SH-SY5Y (cell line): Measurements from ENCODE around the gene TCF4.
A peak's percentile ranks its signal among the peaks of the same experiment; 100 is the strongest.

Source experiments
- GATA2 ChIP-seq: IDR thresholded peaks from 2 replicates; pipeline ENCODE4 v1.6.1; 2011; ENCODE audit warnings: mild to moderate bottlenecking, low read depth, low read length
- GATA3 ChIP-seq: IDR thresholded peaks from 2 replicates; pipeline ENCODE4 v1.6.1; 2011; ENCODE audit warnings: low read depth, mild to moderate bottlenecking, low read length, moderate library complexity

The TCF4 gene

GRCh38 chr18:55240978-55241377 lies 347.0 kb downstream of the TCF4 start:
- TF ChIP-seq GATA3: no peak
- TF ChIP-seq GATA2: no peak

GRCh38 chr18:55239740-55240139 lies 348.3 kb downstream of the TCF4 start:
- TF ChIP-seq GATA3 (peak; percentile 56), GATA2 (no peak; the same call in 1 of the 2 replicates)

GRCh38 chr18:55237660-55238059 lies 350.3 kb downstream of the TCF4 start:
- TF ChIP-seq GATA3: no peak
- no peak for TF ChIP-seq GATA2

- no peak for TF ChIP-seq GATA3
- no peak for TF ChIP-seq GATA2
Measured at GRCh38 chr18:55236150-55236931, 351.7 kb downstream of the TCF4 start.

GRCh38 chr18:55235094-55235461 lies 352.9 kb downstream of the TCF4 start:
- TF ChIP-seq GATA2 (no peak), GATA3 (no peak)

- TF ChIP-seq GATA3 (no peak), GATA2 (peak; percentile 52; the same call in 1 of the 2 replicates)
Measured at GRCh38 chr18:55234366-55235093, 353.5 kb downstream of the TCF4 start.

- TF ChIP-seq GATA2: no peak
- no peak for TF ChIP-seq GATA3
Measured at GRCh38 chr18:55233857-55234256, 354.1 kb downstream of the TCF4 start.

- TF ChIP-seq GATA3: no peak
- TF ChIP-seq GATA2: no peak
Measured at GRCh38 chr18:55232506-55232905, 355.5 kb downstream of the TCF4 start.

GRCh38 chr18:55229682-55230081 lies 358.3 kb downstream of the TCF4 start:
- no peak for TF ChIP-seq GATA2
- no peak for TF ChIP-seq GATA3

GRCh38 chr18:55228707-55229106 lies 359.3 kb downstream of the TCF4 start:
- TF ChIP-seq GATA3: no peak
- TF ChIP-seq GATA2: no peak

GRCh38 chr18:55228191-55228590 lies 359.8 kb downstream of the TCF4 start:
- TF ChIP-seq GATA3 (no peak), GATA2 (no peak)

GRCh38 chr18:55227771-55228170 lies 360.2 kb downstream of the TCF4 start:
- no peak for TF ChIP-seq GATA3
- TF ChIP-seq GATA2: no peak

GRCh38 chr18:55226044-55226443 lies 361.9 kb downstream of the TCF4 start:
- TF ChIP-seq GATA2 (no peak), GATA3 (no peak)

- no peak for TF ChIP-seq GATA2
- TF ChIP-seq GATA3: no peak
Measured at GRCh38 chr18:55224086-55224625, 363.8 kb downstream of the TCF4 start.

GRCh38 chr18:55221622-55222021 lies 366.4 kb downstream of the TCF4 start:
- TF ChIP-seq GATA3: no peak
- TF ChIP-seq GATA2: no peak
